Esophagus muscularis mucosa (tissue), 4 donors: ENCODE data around the gene SPATA9. TPM values are rescaled to one million over a fixed set of nuclear protein-coding genes. Genes with fewer than 3 reads are reported as not detected.

Source experiments
- DNase-seq: peaks from one replicate; pipeline ENCODE4 v3.0.0-alpha.2; 2017; ENCODE audit errors: extremely low spot score
- H3K27ac ChIP-seq, 4 donors: fragments of 200-600 bp; sonication (generic); replicated peaks in 1 of 4; 1 replicate in 3 of 4; 2 replicates in 1 of 4; pipeline ENCODE4 v1.5.1; 2016 to 2019; ENCODE audit warnings: mild to moderate bottlenecking in 1 of 4
- H3K27me3 ChIP-seq, 4 donors: fragments of 200-600 bp; sonication (generic); one replicate each; pipeline versions ENCODE4 v1.5.1 to v1.6.0; 2016 to 2019
- H3K36me3 ChIP-seq, 4 donors: fragments of 200-600 bp; sonication (generic); one replicate each; pipeline ENCODE4 v1.5.1; 2016 to 2019
- H3K4me1 ChIP-seq, 4 donors: fragments of 200-600 bp; sonication (generic); one replicate each; pipeline ENCODE4 v1.5.1; 2016 to 2019
- H3K4me3 ChIP-seq, 4 donors: fragments of 200-600 bp; sonication (generic); 1 replicate in 2 of 4; 2 replicates in 2 of 4; pipeline ENCODE4 v1.5.1; 2016 to 2019; ENCODE audit warnings: mild to moderate bottlenecking in 4 of 4, moderate library complexity in 1 of 4
- H3K9me3 ChIP-seq, 4 donors: fragments of 200-600 bp; sonication (generic); 1 replicate in 3 of 4; 2 replicates in 1 of 4; pipeline ENCODE4 v1.5.1; 2016 to 2019
- EP300 ChIP-seq: sonication (generic); formaldehyde crosslinking; IDR thresholded peaks from one replicate; pipeline ENCODE4 v1.6.1; 2017; ENCODE audit warnings: antibody characterized with exemption
- POLR2A ChIP-seq: fragments of 450-650 bp; IDR thresholded peaks from one replicate; pipeline ENCODE4 v1.6.1; 2017; ENCODE audit warnings: antibody characterized with exemption, moderate library complexity, mild to moderate bottlenecking, low read depth
- POLR2AphosphoS5 ChIP-seq, 2 donors: sonication (generic); formaldehyde crosslinking; IDR thresholded peaks; one replicate each; pipeline ENCODE4 v1.6.1; 2017; ENCODE audit warnings: antibody characterized with exemption in 2 of 2
- WGBS: methylation state at CpG from one replicate; pipeline ENCODE4 v1.1.5; 2018; 5-methylcytosine and 5-hydroxymethylcytosine counted together
- intact Hi-C: fragments of 100-400 bp; cut with DNase I; formaldehyde crosslinking; loops from one replicate; pipeline ENCODE4 v1.15.1; 2023
- total RNA-seq, 4 donors: library from RNA; depleted of rRNA; stranded (reverse); fragments of >200 nt; gene quantifications; one replicate each; pipeline versions ENCODE4 v1.1.0 to v1.2.1, GENCODE V29; 2016
- TF ChIP-seq, protein P1 (sequence below), 3 experiments: fragments of 200-600 bp in 2 of 3; fragments of 450-650 bp in 1 of 3; sonication (generic) in 2 of 3; IDR thresholded peaks; one replicate each; pipeline ENCODE4 v1.5.1; 2017 to 2019; ENCODE audit warnings: antibody characterized with exemption in 3 of 3, mild to moderate bottlenecking in 2 of 3, moderate library complexity in 1 of 3

SPATA9 gene
- total RNA-seq, 4 donors from 2014 or later: not detected

DNA sequence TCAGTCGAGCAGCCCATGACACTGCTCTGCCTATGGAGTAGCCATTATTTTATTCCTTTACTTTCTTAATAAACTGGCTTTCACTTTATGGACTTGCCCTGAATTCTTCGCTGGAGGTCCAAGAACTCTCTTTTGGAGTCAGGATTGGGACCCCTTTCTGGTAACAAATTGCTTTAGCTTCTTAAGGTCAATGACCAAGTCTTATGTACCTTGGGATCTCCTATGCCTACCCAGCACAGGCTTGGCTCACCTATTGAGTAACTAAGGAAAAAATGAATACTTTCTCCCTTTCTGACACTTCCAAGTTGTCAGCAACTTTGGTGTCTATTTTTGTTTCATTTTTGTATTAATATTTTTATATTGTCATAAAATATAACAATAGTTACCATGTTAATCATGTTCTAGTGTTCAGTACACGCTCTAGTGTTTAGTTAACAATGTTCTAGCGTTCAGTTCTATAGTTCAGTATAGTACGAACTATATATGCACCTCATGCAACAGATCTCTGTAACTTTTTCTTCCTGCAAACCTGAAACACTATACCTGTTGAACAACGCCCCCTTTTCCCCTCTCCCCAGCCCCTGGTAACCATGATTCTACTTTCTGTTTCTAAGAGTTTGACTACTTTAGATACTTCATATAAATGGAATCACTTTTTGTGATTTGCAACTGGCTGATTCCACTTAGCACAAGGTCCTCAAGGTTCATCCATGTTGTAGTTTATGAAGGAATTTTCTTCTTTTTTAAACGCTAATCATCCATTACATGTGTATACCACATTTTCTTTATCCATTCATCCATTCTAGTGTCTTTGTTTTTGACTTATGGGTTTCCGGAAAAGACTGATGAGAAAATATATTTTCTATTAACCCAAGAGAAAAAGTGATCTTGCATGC is 46.6 kb upstream of the SPATA9 start:
- DNase-seq: no peak
- Histone ChIP-seq H3K9me3 (no peaks in the 10 kb centered on the region), H3K27ac (peak overlapping the region; percentile 48 to 99 (median 94)), H3K4me1 (peaks cover 20 to 73% (median 56%) of the 10 kb centered on the region in 4 donors), H3K4me3 (no peak overlapping the region), H3K36me3 (no peaks in the 10 kb centered on the region), H3K27me3 (no peaks in the 10 kb centered on the region)
- TF ChIP-seq POLR2A (no peak), POLR2AphosphoS5 (IDR thresholded peaks at IDR 0.05) (no peak), EP300 (no peak)
- TF ChIP-seq, protein P1, sequence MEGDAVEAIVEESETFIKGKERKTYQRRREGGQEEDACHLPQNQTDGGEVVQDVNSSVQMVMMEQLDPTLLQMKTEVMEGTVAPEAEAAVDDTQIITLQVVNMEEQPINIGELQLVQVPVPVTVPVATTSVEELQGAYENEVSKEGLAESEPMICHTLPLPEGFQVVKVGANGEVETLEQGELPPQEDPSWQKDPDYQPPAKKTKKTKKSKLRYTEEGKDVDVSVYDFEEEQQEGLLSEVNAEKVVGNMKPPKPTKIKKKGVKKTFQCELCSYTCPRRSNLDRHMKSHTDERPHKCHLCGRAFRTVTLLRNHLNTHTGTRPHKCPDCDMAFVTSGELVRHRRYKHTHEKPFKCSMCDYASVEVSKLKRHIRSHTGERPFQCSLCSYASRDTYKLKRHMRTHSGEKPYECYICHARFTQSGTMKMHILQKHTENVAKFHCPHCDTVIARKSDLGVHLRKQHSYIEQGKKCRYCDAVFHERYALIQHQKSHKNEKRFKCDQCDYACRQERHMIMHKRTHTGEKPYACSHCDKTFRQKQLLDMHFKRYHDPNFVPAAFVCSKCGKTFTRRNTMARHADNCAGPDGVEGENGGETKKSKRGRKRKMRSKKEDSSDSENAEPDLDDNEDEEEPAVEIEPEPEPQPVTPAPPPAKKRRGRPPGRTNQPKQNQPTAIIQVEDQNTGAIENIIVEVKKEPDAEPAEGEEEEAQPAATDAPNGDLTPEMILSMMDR (IDR thresholded peaks at IDR 0.05): no peak
- WGBS: 94% methylated on average over 8 of the region's 8 CpGs
- intact Hi-C loops: loop anchor here (2.0 to 5.0 kb wide), 2 partner anchors 63 to 82 kb away; partner anchors contain the start of gene RFESD

DNA sequence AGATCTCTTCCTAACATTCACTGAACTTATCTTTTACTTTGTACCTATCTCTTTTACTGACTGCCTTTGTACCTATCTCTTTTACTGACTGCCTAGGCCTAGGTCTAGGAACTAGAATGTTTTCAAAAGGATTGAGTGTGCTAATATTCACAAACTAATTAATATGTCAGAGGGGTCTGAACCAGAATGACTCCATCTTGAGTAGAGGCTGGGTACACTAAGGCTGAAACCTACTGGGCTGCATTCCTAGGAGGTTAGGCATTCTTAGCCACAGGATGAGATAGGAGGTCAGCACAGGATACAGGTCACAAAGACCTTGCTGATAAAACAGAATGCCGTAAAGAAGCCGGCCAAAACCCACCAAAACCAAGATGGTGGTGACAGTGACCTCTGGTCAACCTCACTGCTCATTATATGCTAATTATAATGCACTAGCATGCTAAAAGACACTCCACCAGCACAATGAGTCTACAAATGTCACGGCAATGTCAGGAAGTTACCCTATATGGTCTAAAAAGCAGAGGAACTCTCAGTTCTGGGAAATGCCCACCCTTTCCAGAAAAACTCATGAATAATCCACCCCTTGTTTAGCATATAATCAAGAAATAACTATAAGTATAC is 45.8 kb upstream of the SPATA9 start:
- no peak overlapping the region for H3K4me3 ChIP-seq
- H3K36me3 ChIP-seq: no peaks in the 10 kb centered on the region
- H3K27ac ChIP-seq: peak overlapping the region; percentile 15 to 48 (median 34)
- H3K27me3 ChIP-seq: no peaks in the 10 kb centered on the region
- 88% methylated on average over 3 of the region's 3 CpGs for WGBS
- DNase-seq: no peak
- TF ChIP-seq EP300 (no peak), POLR2AphosphoS5 (IDR thresholded peaks at IDR 0.05) (no peak)
- intact Hi-C loops: no loop called here
- H3K4me1 ChIP-seq: peaks cover 20 to 65% (median 49%) of the 10 kb centered on the region in 4 donors
- H3K9me3 ChIP-seq: no peaks in the 10 kb centered on the region

DNA sequence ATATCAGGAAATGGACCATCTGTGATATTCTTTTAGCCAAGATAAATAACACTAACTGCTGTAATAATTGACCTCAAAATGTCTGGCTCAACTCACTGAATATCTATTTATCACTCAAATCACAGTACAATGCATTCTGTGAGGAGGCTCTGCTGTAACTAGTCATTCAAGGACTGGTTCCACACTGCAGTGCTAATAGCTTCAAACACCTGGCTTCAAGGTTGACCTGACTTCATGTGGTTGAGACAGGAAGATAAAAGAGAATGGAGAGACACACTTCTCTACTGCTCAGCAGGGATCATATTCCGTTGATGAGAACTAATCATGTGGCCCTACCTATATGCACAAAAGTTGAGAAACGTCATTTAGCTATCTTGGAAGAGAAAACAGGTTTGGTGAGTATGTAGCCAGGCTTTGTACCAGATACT is 45.0 kb upstream of the SPATA9 start:
- no peaks in the 10 kb centered on the region for H3K27me3 ChIP-seq
- intact Hi-C loops: no loop called here
- H3K36me3 ChIP-seq: no peaks in the 10 kb centered on the region
- H3K4me1 ChIP-seq: peaks cover 20 to 58% (median 42%) of the 10 kb centered on the region in 4 donors
- peak overlapping the region; percentile 15 to 48 (median 34) for H3K27ac ChIP-seq
- 84% methylated on average over 2 of the region's 2 CpGs for WGBS
- no peak for DNase-seq
- H3K4me3 ChIP-seq: no peak overlapping the region
- peak in 1 of 2 donors; percentile 10 for TF ChIP-seq POLR2AphosphoS5 (IDR thresholded peaks at IDR 0.05)
- TF ChIP-seq, protein P1 (IDR thresholded peaks at IDR 0.05): no peak
- no peaks in the 10 kb centered on the region for H3K9me3 ChIP-seq

DNA sequence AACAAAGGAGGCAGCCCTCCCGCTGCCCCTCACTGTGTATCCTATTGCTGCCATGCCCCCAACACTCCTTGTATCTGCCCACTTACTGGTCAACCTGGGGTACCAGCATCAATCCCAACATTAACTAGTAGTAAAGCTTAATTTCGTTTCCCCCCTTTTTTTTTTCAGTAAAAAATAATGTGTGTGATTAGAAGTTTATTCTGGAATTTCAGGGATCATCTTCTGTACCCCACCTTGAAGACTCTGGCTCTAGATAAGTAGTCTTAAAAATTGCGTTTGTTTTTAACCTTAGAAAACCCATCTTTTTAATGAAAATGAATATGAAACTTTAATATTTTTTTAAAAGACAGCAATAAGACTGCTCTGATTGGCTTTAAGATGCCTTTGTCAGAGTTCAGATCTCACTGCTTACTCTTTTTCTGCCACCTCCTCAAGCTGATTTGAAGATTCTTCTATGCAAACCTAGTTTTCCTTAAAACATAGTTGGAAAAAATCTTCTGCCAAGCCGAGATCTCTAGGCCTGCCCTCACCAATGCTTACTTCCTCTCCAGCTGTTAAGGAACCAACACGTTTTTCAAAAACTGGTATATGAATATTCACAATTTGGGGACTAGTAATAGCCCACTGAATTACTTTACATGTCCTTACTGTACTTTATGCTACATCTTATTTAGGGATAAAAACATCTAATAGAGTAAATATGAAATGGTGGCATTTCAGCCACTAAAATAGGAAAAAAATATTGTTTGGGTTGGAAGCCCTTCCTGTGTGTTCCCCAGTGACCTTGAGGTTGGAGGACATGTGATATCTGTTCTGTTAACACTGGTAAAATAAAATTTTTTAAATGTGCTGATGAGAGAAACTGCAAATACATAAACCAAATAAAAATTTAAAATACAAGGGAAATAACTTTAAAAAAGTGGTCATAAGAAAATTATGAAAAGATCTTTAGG is 44.3 kb upstream of the SPATA9 start:
- TF ChIP-seq EP300: no peak
- TF ChIP-seq POLR2A: no peak
- TF ChIP-seq, protein P1 (IDR thresholded peaks at IDR 0.05): no peak
- no peak for TF ChIP-seq POLR2AphosphoS5 (IDR thresholded peaks at IDR 0.05)
- no peak overlapping the region for H3K4me3 ChIP-seq
- WGBS: 55% methylated on average over 5 of the region's 5 CpGs
- no peaks in the 10 kb centered on the region for H3K36me3 ChIP-seq
- H3K27me3 ChIP-seq: no peaks in the 10 kb centered on the region
- intact Hi-C loops: no loop called here
- H3K4me1 ChIP-seq: peaks cover 20 to 58% (median 39%) of the 10 kb centered on the region in 4 donors
- H3K27ac ChIP-seq: peak overlapping the region; percentile 14 to 48 (median 36)
- no peak for DNase-seq
- H3K9me3 ChIP-seq: no peaks in the 10 kb centered on the region
